HTR-8/SVneo (cell line): Measurements from ENCODE around the gene PTPRG.

ENCODE experiments used
- DNase-seq: peaks from one replicate; pipeline ENCODE4 v3.0.0; 2011; ENCODE audit warnings: low spot score, mixed read lengths; ENCODE audit not compliant: insufficient read length
- FAIRE-seq: peaks from 2 replicates; lab custom pipeline; 2011; peaks lifted over from hg19 to GRCh38; lab: Jason Lieb, UNC

The PTPRG gene

DNA sequence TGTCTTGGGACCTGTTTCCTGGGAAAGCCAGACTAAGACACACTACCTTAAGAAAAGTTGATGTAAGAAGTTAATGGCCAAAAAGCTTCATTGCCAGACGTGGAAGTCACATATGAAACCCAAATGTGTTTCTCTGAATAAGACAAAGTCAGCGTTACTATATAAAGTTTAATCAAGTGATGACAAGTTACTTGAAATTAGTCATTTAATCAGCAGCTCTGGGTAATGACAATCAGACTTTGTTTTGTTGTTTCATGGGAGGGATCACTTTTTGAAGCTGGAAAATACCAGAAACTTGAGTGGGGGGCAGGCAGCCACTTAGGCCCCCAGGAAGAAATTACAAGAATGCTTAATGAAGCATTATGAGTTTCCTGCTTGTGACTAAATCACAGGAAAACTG is 218.6 kb downstream of the PTPRG start:
- DNase-seq (no peak), FAIRE-seq (no peak)

DNA sequence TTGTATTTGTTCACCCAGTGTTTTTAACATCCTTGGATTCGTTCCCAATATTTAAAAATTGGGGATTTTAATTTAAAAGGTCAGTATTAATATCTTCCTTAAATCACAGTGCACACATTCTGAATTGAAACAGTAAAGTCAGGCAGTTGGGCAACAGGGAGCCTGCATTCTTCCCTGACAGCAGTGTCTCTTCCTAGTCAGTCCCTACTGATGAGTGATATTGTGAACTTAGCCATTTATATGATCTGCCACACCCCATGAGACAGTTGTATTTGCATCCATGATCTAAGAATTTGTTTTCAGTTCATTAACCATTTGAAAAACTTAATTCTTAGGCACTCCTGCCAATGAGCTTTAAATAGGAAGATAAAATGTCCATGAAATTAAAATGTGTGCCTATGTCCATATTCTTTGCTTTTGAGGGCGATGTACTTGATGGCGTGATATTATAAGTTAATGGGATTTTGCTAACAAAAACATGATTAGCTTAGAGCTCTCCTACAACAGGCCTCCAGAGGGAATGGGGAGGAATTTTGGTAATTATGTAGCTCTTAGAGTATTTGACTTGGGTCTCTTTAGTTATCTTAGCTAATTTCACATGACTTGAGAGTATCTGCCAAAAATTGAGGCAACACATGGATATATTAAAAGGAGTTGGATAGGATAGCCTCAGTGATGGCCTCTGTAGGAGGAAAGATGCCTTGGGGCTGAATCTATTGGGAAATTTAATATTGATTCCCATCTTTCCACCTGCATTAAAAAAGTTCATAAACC is 219.3 kb downstream of the PTPRG start:
- DNase-seq (no peak), FAIRE-seq (no peak)

DNA sequence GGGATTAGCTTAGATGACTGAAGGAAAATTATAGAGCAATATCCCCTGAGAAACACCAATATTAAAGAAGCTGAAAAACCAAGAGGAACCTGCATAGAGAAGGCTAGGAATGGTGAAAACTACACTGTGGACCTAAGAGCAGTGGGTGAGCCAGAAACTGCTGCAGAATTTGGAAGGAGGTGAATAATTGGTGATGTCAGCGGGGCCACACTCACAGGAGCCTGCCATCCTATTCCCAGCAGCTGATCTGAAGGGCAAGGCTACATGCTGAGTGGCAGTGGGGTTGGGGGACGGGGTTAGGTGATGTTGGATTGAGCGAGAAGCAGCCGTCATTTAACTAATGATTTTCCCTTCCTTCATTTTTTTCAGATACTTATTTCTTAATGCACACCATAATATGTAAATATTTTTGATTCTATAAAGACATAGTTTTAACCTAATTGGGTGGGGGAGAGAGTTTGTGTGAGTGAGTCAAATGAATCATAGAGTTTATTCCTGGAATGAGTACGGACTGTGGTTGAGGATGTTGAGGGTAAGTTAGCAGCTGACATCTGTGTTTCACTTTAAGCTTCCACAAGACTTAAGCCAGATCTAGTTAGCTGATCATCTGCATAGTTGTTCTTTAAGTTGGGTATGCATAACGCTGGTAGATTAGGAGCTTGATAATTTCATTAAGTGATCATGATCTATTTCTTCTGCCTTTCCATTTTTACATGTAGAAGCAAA is 222.8 kb downstream of the PTPRG start:
- FAIRE-seq: no peak
- DNase-seq: no peak

DNA sequence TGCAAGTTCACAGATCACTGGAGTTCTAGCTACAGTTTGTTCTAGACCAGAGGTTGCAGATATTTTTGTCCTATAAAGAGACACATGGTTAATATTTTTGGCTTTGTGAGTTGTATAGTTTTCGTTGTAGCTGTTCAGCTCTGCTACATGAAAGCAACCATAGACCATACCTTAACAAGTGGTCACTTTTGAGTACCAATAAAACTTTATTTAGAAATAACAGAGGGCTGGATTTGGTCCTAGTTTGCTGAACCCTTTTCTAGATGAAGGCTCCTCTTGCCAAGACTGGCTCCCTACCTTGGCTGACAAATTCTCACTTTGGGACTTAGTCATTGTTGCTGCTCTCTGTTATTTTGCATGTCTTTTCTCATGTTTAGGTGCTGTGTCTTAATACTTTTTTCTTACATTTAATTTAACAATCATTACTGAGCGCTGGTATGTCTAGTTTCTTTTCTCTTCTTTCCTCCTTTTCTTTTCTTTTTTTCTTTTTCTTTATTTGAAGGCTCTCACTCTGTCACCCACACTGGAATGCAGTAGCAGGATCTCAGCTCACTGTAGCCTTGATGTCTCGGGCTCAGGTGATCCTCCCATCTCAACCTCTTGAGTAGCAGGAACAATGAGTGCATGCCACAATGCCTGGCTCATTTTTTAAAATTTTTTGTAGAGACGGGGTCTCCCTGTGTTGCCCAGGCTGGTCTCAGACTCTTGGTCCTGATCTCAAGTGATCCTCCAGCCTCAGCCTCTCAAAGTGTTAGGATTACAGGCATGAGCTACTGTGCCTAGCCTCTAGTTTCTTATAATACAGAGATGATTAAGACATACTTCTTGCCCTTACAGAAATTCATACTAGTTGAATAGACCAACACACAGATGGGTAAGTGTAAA is 227.5 kb downstream of the PTPRG start:
- FAIRE-seq: no peak
- no peak for DNase-seq

DNA sequence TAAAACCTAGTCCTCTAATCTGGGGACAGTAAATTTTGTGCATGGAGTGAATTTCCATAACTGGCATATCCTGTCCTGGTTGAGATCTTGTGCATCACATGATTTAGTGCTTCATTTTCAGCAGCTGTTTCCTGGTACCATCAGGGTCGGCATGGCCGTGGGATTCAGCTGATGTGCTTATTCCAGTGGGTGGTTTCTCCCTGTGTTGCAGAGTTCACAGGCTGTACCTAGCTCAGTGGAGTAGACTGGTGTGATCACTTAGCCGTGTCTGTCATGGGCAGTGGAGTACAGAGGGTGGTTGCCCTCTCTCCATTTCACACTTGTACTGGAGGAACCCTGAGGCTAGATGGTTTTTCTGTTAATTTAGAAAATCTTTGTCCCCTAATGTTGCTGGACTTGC is 228.5 kb downstream of the PTPRG start:
- FAIRE-seq: no peak
- DNase-seq: no peak

DNA sequence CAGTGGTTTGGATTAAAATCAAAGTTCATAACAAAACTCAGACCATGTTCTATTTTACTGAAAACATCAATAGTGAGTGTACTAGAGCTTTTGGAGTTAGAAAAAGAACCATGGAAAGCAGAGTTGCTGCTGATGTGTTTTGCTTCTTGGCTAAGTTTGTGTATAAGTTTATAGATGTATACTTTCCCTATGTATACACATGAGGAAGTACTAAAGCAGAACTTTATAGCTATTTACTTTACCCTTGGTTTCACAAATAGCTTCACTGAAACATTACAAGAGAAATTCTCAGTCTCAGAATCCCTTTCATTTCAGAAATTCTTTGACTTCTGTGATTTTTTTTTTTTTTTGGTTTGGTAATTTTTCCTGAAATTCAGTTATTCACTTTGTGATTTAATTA is 229.0 kb downstream of the PTPRG start:
- DNase-seq (no peak), FAIRE-seq (no peak)

DNA sequence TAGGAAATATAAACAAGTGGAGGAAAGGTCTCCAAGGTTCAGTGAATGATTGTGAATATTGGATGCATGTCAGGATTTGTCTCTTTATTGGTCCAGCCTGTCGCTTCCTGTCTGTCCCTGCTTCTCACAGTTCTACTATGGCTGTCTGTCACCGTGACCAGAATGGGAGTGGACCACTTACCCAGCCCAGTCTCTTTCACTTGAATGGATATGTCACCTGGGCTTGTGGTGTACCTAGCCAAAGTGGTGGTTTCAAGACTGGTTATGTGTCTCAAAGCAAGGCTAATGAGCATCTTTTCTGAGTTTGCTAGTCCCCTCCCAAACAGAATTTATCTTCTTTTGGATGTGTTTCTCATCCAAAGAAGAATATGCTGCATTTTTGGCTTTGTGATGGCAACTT is 231.7 kb downstream of the PTPRG start:
- DNase-seq (no peak), FAIRE-seq (no peak)

DNA sequence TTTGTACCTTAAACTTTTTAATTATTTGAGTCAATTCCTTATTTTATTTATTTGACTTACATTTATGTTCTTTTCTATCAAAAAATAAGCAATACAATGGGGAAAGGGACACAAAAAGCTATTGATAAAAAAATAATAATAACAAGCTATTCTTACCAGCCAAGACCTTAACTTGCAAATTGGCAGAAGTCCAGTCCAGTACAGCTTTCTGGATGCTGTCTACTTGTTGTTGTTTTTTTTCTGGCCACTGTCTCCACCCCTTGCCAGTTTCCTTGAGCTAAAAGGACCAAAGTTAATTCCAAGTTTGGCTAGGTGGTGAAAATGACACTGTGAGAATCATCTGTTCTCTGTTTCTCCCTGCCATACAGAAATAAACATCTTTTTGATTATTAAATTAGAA is 232.2 kb downstream of the PTPRG start:
- DNase-seq: no peak
- no peak for FAIRE-seq

DNA sequence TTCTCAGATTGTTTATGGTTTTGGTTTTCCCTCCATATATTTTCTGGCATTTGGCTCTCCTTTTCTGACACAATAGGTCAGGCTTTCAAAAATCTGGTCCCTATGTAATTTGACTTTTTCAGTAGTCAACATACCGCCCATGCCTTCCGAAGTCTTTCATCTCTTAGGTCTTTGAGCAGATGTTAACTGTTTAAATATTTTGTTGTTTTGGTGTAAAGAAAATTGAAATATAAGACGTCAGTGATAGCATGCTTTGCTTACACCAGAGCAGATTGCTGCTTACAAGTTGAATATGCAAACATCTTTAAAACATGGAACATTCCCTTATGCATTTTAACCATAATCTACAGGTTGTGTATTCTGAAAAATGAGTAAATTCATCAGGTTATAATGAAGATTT is 233.0 kb downstream of the PTPRG start:
- FAIRE-seq: no peak
- no peak for DNase-seq

DNA sequence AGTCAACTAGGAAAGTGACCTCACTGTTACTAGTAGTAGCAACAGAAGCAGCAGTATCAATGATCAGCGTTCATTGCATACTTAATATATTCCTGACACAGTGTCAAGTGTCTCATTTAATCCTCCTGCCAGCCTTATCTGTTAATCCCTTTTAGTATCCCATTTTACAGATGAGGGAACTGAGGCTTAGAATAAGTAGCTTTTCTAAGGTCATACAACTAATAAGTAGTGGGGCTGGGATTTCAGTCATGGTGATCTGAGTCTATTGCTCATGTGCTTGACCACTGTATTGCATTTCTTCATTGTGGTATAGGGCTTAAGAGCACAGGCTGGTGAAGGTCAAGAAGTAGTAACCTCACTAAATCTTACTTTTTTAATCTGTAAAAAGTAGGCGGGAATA is 233.6 kb downstream of the PTPRG start:
- no peak for DNase-seq
- no peak for FAIRE-seq

DNA sequence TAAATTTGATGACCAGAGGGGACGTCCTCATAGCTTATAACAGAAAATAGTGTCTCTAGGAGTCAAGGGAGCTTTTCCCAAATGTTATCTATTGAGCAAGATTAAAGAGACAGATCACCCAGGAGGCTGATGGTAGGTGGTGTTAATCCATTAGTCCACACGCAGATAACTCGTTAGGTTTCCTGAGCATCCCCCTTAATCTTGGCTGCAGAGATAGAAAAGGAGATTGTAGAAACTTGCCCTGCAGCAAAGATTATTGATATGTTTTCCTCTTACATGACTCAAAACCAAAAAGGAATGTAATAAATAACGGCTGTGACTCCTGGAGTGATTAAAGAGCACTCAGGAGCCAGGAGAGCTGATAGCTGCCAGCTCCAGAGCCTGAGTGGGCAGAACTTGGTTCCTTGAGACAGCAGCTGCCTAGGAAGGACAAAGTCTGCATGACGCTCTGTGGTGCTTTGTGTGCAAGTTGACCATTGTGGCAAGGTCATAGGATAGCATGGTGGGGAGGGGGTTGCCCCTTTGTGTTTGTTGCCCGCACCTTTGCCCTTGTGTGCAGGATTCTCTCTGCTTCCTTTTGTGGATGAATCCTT is 234.8 kb downstream of the PTPRG start:
- FAIRE-seq: no peak

DNA sequence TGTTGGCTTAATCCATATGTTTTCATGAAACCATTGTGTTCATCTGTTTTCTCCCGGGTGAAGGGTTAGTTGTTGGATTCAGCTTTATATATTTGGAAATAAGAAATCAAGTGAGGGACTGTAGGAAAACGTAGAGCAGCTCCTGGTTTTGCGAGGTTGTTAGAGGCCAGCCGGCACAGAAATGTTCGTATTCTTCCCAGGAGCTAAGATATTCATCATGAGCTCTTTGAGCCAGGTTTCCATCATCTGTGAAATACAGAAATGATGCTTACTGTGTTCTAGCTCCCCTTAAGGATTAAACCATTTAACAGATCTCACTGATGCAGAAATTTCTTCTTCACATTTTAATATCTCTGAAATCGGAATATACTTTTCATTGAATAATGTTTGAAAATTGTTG is 235.5 kb downstream of the PTPRG start:
- DNase-seq (no peak), FAIRE-seq (no peak)

More for the DNA sequence above, 234.8 kb downstream of the PTPRG start:
- DNase-seq: no peak

DNA sequence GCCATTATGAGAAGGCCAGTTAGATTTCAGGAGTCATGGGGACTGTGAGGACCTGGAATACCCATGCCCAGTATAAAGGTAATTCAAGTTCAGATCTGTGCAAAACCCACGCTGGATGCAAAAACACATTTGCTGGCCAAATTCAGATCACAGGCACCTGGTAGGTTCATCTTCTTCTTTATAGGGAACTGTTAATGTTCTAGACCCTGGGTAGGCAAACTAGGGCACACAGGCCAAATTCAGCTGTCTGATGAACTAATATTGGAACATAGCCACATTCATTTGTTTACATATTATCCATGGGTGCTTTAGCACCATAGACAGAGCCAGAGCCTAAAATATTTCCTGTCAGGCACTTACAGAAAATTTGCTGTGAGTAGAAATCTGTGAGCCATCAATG is 241.4 kb downstream of the PTPRG start:
- FAIRE-seq (no peak), DNase-seq (no peak)

DNA sequence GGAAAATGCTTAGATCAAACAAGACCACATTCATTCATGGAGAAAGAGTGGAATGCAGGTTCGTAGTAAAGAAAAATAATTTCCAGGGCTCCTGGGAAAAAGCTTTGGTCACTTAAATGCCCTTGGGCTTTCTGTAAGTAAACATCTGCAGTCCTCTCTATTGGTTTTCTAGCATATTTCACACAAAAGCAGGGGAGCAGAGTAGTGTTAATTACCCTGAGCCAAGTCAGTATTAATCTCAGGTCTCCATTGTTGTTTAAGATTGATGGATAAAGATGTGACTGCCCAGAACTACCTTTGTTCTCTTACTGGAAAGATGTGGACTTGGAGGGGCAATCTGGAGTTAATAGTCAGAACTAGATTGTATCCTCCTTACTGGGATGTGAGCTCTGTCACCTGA is 242.6 kb downstream of the PTPRG start:
- FAIRE-seq (no peak), DNase-seq (no peak)

DNA sequence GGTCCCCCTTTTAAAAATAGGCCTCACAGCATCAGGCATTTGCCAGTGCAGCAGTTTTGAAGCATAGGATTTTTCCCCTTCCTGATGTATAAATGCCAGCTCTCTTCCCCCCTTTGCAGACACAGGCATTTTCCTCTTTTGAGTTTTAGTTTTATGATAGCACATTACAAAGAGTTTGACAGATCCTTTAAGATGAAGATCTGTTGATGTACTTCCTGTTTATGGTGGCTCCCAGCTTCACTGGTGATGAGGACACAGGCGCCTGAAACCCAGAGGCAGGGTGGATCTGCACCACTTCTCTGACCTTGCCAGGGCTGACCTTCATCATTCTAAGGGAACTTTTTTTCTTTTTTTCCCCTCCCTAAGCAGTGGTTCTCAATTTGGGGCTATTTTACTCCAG is 243.4 kb downstream of the PTPRG start:
- no peak for FAIRE-seq
- DNase-seq: no peak

DNA sequence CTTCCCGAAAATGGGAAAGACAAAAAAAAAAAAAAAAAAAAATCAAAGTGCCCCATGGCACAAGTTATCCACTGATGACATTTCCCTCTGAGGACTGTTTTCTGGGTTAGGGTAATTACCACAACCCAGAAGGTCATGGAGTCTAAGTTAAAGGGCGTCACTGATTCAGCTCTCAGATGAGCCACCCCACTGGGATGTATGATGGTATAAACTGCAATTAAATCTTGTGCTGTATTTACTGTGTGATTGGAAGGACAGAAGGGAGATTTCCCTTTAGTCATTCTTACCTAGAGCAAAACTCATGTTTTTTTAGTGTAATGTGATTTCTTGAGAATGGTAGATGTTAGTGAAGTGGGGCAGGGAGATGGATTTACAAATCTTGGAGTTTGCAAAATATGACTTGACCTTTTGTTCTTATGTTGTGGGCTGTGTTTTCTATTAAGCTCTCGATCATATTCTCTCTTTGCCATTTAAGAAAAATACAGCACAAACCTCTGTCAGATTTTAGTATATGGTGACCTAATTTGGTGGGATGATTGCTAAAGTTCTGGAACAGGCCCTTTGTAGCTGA is 244.2 kb downstream of the PTPRG start:
- FAIRE-seq (no peak), DNase-seq (no peak)

DNA sequence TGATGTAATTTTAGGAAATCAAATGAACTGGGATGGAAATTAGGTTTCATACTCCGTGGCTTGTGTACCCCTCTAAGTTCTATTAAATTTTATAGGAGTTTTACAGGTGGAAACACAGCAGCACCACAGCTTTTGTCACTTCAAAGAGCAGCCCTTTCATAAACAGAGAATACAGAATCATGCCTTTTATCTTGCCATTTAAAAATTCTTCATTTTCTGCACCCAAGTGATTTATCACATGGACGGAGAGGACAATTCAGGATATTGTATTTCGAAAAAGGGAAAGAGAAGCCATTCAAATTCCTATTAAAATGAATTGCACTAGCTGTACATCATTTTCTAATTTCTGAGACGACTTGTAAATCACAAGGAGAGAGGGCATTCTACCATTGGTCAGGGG is 245.4 kb downstream of the PTPRG start:
- FAIRE-seq (no peak), DNase-seq (no peak)

DNA sequence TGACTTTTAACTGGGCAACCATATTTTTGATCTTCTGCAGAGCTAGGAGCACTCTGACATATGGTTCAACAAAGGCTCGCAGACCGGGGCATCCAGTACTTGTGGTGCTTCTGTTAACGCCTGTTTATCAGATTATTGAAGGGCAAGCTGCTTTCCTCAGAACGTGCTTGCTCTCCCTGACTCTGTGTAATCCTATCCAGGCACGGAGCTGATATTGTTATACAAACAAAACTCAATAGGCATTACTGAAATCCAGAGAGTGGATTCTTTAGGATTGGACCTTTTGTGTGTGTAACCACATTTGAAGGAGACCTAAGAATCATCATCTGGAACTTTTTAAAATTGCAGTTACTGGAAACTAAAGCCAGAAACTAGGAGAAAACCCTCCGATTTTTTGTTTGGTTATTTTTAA is 246.5 kb downstream of the PTPRG start:
- no peak for FAIRE-seq
- DNase-seq: no peak

DNA sequence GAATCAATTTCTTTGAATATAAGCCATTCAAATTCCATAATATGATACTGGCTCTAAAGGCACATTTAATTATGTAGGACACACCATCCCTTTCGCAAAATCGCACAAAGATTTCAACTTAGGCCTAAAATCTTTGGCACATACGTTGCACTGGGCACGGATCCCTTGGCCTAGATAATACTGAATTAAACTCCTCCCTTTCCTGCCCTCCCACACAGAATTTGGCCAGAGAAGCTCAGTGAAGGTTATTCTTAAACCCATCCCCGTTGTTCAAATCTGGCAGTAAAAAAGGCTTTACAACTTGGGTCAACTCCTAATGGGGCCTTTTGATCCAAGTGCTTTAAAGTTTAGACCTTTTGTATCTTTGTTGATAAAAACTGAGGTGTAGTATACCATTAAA is 247.2 kb downstream of the PTPRG start:
- DNase-seq (no peak), FAIRE-seq (no peak)

DNA sequence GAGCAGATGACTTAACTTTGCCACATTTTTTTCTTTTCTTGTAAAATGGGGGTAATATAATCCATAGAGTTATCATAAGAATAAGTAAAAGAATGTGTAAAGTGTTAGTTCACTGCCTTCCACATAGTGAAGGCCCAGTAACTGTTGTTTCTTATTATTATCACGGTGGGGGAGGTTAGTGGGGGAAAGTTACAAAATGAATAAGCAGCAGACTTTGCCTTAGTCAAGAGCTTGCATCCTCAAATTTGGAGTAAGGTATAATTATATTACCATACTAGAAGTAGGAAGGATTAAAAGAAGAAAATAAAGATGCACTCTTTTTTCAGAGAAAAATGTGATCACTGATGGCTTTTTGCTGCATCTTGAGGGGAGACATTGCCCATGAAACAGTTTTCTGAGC is 247.6 kb downstream of the PTPRG start:
- DNase-seq (no peak), FAIRE-seq (no peak)
